Ureter (tissue), 1 donor: ENCODE measurements around the gene SLC12A6. TPM values are rescaled to one million over a fixed set of nuclear protein-coding genes. Genes with fewer than 3 reads are reported as not detected.

Experiments
- DNase-seq: peaks from one replicate; pipeline ENCODE4 v3.0.0-alpha.2; 2020; ENCODE audit warnings: low spot score
- total RNA-seq: library from RNA; stranded (reverse); gene quantifications from one replicate; pipeline ENCODE4 v1.2.4, GENCODE V29; 2023
- donor health status: DM: yes; HTN: yes; CAD: no.

The SLC12A6 gene
- total RNA-seq, 1 donor from 2014 or later = 18.2 TPM

DNA sequence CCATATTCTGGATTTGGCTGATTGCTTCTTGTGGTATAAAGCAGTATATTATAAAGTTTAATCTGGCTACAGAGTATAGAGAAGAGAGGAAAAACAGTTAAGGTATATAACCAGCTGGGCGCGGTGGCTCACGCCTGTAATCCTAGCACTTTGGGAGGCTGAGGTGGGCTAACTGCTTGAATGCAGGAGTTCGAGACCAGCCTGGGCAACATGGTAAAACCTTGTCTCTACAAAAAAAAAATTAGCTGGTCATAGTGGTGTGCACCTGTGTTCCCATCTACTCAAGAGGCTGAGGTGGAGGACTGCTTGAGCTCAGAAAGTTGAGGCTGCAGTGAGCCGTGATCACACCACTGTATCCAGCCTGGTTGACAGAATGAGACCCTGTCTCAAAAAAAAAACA is 7.3 kb downstream of the SLC12A6 start:
- DNase-seq = no peak

DNA sequence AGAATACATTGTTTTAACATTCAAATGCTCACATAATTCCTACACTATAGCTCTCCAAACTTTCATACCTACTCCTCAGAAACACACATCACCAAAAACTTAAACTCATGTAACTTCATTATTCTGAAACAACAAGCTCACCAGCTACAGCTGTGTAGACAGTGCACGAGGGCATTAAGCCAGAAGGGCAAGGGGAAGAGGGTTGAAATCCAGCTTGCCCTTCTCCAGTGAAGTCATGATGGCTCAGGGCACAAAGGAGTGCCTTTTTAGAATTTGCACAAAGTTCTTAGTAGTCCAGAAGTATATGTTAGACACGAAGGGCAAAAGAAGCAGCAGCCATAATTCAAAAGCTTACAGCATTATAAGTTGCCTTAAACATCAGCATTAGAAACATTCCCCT is 8.6 kb downstream of the SLC12A6 start:
- no peak for DNase-seq

- no peak for DNase-seq
These were observed 9.7 kb downstream of the SLC12A6 start for GRCh38 chr15:34327906-34328305.

DNA sequence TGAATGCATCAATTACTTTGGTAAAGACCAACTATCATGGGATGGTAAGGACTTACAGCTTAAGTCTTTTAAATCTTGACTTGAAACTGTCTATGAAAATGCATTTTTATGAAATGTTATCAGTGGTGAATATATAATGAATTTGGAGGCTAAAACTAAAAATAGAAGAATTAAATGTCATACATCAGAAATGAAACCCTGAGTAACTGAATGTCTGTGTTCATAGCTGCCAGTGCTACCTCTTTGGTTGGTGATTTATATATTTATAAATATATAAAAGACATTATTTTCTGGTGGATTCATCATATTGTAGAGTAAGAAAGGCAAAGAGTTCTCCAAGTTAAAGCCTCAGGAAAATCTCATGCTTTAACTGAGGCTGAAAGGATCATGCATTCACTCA is 12.2 kb downstream of the SLC12A6 start:
- no peak for DNase-seq

DNA sequence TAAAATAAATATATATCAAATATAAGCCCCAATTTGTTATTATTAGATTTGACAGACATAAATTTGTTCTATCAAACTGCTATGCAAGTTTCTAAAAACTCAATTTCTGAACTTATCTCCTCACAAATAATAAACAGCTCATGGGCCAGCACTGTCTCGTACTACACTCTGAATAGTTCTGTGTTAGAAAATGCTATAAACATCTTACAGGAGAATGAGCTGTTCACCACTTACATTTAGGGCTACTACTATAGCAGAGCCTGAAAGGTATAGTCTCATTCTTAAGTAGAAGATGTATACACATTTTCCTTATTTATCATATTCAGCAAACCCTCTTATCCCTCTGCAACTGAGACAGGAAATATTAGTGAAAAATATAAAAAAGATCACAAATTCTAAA is 12.6 kb downstream of the SLC12A6 start:
- no peak for DNase-seq

GRCh38 chr15:34323217-34323616 is 14.4 kb downstream of the SLC12A6 start:
- DNase-seq = no peak

- DNase-seq = peak; percentile 61
These were observed 19.1 kb downstream of the SLC12A6 start for GRCh38 chr15:34318277-34319079.

DNA sequence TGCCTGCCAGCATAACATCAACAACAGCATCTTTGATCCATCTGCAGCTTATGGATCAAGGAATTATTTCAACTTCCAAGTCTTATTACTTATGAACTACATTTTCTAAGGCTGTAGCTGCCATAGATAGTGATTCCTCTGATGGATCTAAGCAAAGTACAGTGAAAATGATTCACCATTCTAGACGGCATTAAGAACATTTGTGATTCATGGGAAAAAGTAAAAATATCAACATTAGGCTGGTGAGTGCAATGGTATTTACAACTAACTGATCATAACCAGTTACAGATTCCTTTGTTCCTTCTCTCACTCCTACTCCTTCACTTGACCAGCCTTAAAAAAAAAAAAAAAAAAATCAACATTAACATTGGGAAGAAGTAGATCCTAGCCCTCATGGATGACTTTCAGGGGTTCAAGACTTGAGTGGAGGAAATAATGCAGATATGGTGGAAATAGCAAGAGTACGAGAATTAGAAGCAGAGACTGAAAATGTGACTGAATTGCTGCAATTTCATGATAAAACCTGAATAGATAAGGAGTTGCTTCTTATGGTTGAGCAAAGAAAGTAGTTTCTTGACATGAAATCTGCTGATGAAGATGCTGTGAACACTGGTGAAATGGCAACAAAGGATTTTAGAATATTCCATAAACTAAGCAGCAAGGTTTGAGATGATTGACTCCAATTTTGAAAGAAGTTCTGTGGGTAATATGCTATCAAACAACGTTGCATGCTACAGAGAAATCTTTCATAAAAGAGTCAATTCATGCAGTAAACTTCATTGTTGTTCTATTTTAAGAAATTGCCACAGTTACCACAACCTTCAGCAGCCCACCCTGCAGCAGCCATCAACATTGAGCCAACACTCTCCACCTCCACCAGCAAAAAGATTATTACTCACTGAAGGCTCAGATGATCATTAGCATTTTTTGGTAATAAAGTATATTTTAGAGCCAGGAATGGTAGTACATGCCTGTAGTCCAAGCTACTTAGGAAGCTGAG is 22.8 kb downstream of the SLC12A6 start:
- DNase-seq = no peak

GRCh38 chr15:34311563-34311962 is 26.0 kb downstream of the SLC12A6 start:
- DNase-seq = no peak

- DNase-seq = no peak
These were observed 33.0 kb downstream of the SLC12A6 start for GRCh38 chr15:34304613-34305012.

DNA sequence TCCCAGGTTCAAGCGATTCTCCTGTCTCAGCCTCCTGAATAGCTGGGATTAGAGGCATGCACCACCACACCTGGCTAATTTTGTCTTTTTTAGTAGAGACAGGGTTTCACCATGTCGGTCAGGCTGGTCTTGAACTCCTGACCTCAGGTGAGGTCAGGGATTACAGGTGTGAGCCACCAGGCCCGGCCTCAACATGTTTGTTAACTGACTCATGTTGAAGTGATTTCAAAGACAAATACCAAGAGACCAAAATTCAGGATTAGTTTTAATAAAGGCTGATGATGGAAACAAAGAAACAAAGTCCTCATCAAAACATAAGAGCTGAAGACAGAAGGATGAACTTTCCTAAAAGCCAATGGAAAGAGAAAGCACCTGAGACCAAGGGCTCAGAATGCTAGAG is 36.5 kb downstream of the SLC12A6 start:
- DNase-seq = no peak

DNA sequence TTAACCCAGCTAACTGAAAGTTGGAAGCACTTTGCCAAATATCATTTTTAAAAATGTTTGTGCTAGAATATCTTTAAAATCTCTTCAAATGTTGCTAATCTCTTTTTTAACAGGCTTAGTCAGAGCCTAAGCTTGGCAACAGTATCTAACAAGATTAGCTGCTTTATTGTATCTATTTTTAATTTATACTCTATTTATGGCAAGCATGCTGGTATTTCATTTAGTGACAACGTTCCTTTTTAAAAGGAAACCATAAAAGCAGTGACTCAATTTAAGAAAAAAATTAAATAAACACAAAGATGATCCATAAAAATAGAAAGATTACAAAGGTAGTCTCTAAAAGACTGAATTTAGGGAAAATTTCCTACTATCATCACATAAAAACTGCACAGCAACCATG is 40.5 kb downstream of the SLC12A6 start:
- DNase-seq = no peak

DNA sequence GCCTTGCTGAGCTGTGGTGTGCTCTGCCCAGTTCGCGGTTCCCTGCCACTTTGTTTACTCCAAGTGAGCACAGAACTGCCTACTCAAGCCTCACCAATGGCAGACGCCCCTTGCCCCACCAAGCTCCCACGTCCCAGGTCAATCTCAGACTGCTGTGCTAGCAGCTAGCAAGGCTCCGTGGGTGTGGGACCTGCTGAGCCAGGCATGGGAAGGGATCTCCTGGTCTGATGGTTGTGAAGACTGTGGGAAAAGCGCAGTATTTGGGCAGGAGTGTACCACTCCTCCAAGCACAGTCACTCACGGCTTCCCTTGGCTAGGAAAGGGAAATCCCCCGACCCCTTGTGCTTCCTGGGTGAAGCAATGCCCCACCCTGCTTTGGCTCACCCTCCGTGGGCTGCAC is 45.0 kb downstream of the SLC12A6 start:
- no peak for DNase-seq

GRCh38 chr15:34284937-34285336 is 52.6 kb downstream of the SLC12A6 start:
- DNase-seq = no peak

DNA sequence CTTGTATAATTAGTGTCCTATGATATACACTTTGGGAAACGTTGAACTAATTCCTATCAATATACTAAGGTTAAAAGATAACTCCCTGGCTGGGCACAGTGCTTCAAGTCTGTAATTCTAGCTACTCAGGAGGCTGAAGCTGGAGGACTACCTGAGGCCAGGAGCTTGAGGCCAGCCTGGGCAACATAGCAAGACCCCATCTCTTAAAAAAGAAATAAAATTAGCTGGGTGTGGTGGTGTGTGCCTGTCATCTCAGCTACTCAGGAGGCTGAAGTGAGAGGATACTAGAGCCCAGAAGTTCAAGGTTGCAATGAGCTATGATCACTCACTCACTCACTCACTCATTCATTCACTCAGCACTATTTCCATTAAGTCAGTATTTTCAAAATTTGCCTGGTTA is 55.2 kb downstream of the SLC12A6 start:
- DNase-seq = no peak

GRCh38 chr15:34280193-34280592 is 57.4 kb downstream of the SLC12A6 start:
- no peak for DNase-seq

DNA sequence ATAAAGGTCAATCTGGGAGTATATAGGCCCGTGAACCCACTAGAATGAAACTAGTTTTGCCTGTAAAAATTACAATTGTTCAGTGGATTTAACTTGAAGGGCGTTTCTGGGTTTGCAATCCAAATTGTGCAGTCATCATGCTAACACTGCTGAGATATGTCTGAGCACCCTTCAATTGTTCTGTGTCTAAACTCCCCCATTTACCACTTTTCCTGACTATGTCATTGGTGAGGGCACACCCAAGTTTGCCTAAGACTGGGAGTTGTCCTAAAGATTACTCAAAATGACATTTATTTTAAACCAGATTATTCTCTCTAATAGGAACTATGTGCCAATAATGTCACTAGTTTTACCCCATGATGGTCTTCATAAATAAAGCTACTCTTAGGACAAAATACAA is 58.2 kb downstream of the SLC12A6 start:
- DNase-seq = no peak

DNA sequence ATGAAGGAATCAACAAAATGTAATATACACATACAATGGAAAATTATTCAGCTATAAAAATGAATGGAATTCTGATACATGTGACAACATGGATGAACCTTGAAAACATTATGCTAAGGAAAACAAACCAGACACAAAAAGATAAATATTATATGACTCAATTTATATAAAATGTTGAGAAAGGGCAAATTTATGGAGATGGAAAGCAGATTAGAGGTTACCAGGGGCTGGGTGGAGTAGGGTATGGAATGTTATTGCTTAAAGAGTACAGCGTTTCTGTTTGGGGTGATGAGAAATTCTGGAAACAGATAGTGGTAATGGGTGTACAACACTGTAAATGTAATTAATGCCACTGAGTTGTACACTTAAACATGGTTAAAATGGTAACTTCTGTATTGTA is 61.9 kb downstream of the SLC12A6 start:
- no peak for DNase-seq

- no peak for DNase-seq
These were observed 62.4 kb downstream of the SLC12A6 start for GRCh38 chr15:34275154-34275553.

- no peak for DNase-seq
These were observed 66.1 kb downstream of the SLC12A6 start for GRCh38 chr15:34271493-34271892.

DNA sequence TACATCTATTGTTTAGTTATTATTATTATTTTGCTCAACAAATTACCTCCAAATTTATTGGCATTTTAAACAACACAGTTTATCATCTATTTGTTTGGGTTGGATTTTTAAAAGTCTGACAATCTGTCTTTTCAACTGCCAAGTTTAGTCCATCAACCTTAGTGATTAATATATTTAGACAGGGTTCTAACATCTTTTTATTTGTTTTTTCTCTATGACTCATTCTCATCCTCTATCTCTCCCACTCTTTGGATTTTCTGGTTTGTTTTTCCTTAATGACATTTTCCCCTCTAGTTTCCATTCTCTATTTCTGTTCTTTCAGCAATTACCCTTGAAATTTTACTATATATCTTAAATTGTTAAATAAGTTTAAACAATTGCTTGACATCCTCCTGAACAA is 70.8 kb downstream of the SLC12A6 start:
- no peak for DNase-seq

- DNase-seq = no peak
These were observed 73.5 kb downstream of the SLC12A6 start for GRCh38 chr15:34264076-34264475.

DNA sequence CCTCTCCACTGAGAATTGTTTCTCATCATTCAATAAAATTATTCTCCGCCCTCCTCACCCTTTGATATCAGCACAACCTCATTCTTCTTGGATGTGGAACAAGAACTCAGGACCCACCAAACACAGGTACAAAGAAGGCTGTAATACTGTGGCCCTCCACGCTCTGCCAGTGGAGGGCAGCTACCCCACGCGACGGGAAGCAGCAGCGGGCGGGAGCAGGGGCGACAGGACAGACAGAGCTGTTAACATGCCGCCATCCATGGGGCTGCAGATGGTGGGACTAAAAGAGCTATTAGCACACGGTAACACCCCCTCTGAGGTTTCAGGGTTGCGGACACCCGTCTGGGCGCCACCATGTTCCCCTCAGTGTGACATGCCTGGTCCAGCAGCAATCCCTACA is 75.2 kb downstream of the SLC12A6 start:
- DNase-seq = no peak
